WTC11 (cell line): ENCODE data around the gene YY1AP1. TPM values are rescaled to one million over a fixed set of nuclear protein-coding genes. Genes with fewer than 3 reads are reported as not detected.
"Not testable (repeated sequence)": the region's sequence is repeated elsewhere in the genome, so short reads cannot be mapped to it uniquely, and the experiment has no call there.

Experiments used
- ATAC-seq: fragments of 200-7000 bp; cut with Tn5 transposase; 2 replicates; pipeline ENCODE4 v1.10.0; 2021; ENCODE audit warnings: mild to moderate bottlenecking, moderate library complexity
- CTCF ChIA-PET: fragments of 300-600 bp; sonication (Branson Sonifier 250); formaldehyde crosslinking; loops from one replicate; lab custom pipeline; 2021; ENCODE audit warnings: antibody characterized with exemption; lab: Charles Lee
- POLR2A ChIA-PET: fragments of 350-600 bp; sonication (Branson Sonifier 250); formaldehyde crosslinking; loops from one replicate; lab custom pipeline; 2021; ENCODE audit warnings: antibody characterized with exemption; lab: Charles Lee
- DNase-seq: peaks from one replicate; pipeline ENCODE4 v3.0.0; 2021; ENCODE audit warnings: low spot score
- H3K27ac Mint-ChIP-seq: 2 replicates; pipeline ENCODE4 v1.8.0; 2021; ENCODE audit warnings: mixed read lengths
- H3K27me3 Mint-ChIP-seq: 2 replicates; pipeline ENCODE4 v1.8.0; 2021; ENCODE audit warnings: low read depth, mild to moderate bottlenecking, moderate library complexity, mixed read lengths
- H3K36me3 Mint-ChIP-seq: 2 replicates; pipeline ENCODE4 v1.8.0; 2021; ENCODE audit warnings: mixed read lengths
- H3K4me1 Mint-ChIP-seq: 2 replicates; pipeline ENCODE4 v1.8.0; 2022; ENCODE audit warnings: mixed read lengths
- H3K4me3 Mint-ChIP-seq: 2 replicates; pipeline ENCODE4 v1.8.0; 2021; ENCODE audit warnings: mild to moderate bottlenecking, moderate library complexity, mixed read lengths
- H3K9me3 Mint-ChIP-seq: 2 replicates; pipeline ENCODE4 v1.8.0; 2021; ENCODE audit warnings: mixed read lengths
- ATF1 ChIP-seq: sonication (generic); formaldehyde crosslinking; IDR thresholded peaks from 2 replicates; pipeline ENCODE4 v1.8.1; 2023; ENCODE audit warnings: mild to moderate bottlenecking, moderate library complexity, missing genetic modification reagents
- CBFB ChIP-seq: sonication (generic); formaldehyde crosslinking; IDR thresholded peaks from 2 replicates; pipeline ENCODE4 v1.8.1; 2022; ENCODE audit warnings: mild to moderate bottlenecking, low read depth, missing genetic modification reagents
- CREB1 ChIP-seq: sonication (generic); formaldehyde crosslinking; IDR thresholded peaks from 2 replicates; pipeline ENCODE4 v1.8.0; 2023; ENCODE audit warnings: mild to moderate bottlenecking, missing genetic modification reagents
- FOXJ3 ChIP-seq: sonication (generic); formaldehyde crosslinking; IDR thresholded peaks from 2 replicates; pipeline ENCODE4 v1.9.0; 2021; ENCODE audit warnings: missing genetic modification reagents, mild to moderate bottlenecking, borderline replicate concordance
- MYBL2 ChIP-seq: sonication (generic); formaldehyde crosslinking; IDR thresholded peaks from 2 replicates; pipeline ENCODE4 v1.8.1; 2023; ENCODE audit warnings: mild to moderate bottlenecking, moderate library complexity, missing genetic modification reagents
- NFYB ChIP-seq: sonication (generic); formaldehyde crosslinking; conservative IDR thresholded peaks from 2 replicates; pipeline ENCODE4 v1.8.0; 2022; ENCODE audit warnings: low read depth, missing genetic modification reagents
- PRRX2 ChIP-seq: fragments of 250-450 bp; sonication (Bioruptor Pico); IDR thresholded peaks from 2 replicates; pipeline ENCODE4 v1.8.0; 2021; ENCODE audit warnings: mild to moderate bottlenecking
- RORB ChIP-seq: fragments of 250-450 bp; sonication (Bioruptor Pico); IDR thresholded peaks from 2 replicates; pipeline ENCODE4 v1.9.0; 2021; ENCODE audit warnings: mild to moderate bottlenecking
- SP1 ChIP-seq: sonication (generic); formaldehyde crosslinking; conservative IDR thresholded peaks from 2 replicates; pipeline ENCODE4 v1.8.1; 2022; ENCODE audit warnings: missing genetic modification reagents
- ZNF263 ChIP-seq: sonication (generic); formaldehyde crosslinking; IDR thresholded peaks from 2 replicates; pipeline ENCODE4 v1.8.1; 2022; ENCODE audit warnings: low read depth, mild to moderate bottlenecking, moderate library complexity, missing genetic modification reagents
- total RNA-seq: library from RNA; stranded (reverse); gene quantifications from 3 replicates; pipeline ENCODE4 v1.2.3, GENCODE V29; 2021
- TF ChIP-seq, protein P1 (sequence below): sonication (generic); formaldehyde crosslinking; IDR thresholded peaks from 2 replicates; pipeline ENCODE4 v1.8.1; 2022; ENCODE audit warnings: mild to moderate bottlenecking, missing genetic modification reagents, moderate library complexity, borderline replicate concordance
- TF ChIP-seq, protein P2 (sequence below): fragments of 250-450 bp; sonication (Bioruptor Pico); IDR thresholded peaks from 2 replicates; pipeline ENCODE4 v2.1.2; 2022; ENCODE audit warnings: mild to moderate bottlenecking, moderate library complexity
- TF ChIP-seq, protein P3 (sequence below): fragments of 250-450 bp; sonication (Bioruptor Pico); IDR thresholded peaks from 2 replicates; pipeline ENCODE4 v1.9.0; 2021; ENCODE audit warnings: mild to moderate bottlenecking
- TF ChIP-seq, protein P4 (sequence below): sonication (generic); formaldehyde crosslinking; IDR thresholded peaks from 2 replicates; pipeline ENCODE4 v1.8.1; 2023; ENCODE audit warnings: mild to moderate bottlenecking, moderate library complexity, missing genetic modification reagents
- TF ChIP-seq, protein P5 (sequence below): fragments of 200-600 bp; IDR thresholded peaks from 2 replicates; pipeline ENCODE4 v1.8.0; 2022; ENCODE audit warnings: antibody characterized with exemption
- TF ChIP-seq, protein P6 (sequence below): sonication (generic); formaldehyde crosslinking; IDR thresholded peaks from 2 replicates; pipeline ENCODE4 v1.8.1; 2023; ENCODE audit warnings: mild to moderate bottlenecking, missing genetic modification reagents, moderate library complexity

The YY1AP1 gene
- total RNA-seq, 1 experiment from 2014 or later: 45.0 TPM

DNA sequence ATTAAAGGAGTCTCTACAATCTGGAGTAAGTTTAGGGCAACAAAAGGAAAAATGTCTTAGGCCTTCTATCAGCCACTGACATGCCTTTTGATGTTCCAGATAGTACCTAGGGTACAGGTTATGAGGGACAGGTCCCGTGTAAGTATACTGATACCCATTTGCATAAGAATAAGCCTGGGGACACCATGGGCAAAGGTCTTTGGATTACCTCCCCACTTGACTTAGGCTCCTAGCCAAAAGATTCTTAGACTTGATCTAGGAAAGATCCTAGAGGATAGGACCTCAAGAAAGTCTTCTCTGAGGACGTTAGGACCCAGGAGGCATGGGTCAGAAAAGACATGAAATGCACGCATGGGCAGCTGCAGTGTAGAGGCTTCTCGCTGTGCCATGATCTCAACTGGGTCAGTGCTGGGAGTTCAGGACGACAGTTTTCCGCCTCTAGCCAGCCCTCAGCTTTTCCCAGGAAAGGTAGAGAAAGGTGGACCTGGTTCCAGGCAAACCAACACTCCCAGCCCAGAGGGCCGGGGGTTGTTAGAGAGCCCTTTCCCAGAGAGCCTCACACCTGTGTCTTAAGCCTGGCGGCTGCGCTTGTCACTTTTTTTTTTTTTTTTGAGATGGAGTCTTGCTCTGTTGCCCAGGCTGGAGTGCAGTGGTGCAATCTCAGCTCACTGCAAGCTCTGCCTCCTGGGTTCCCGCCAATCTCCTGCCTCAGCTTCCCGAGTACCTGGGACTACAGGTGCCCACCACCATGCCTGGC is 52.0 kb downstream of the YY1AP1 start:
- CTCF ChIA-PET: no interaction called here
- no peak for ATAC-seq
- H3K4me3 Mint-ChIP-seq: no peak overlapping the region
- DNase-seq: no peak
- peak overlapping the region; percentile 65; the same call in 1 of the 2 replicates for H3K27ac Mint-ChIP-seq
- POLR2A ChIA-PET: no interaction called here
- peaks cover 14% of the 10 kb centered on the region for H3K9me3 Mint-ChIP-seq
- H3K4me1 Mint-ChIP-seq: peaks cover 12% of the 10 kb centered on the region
- TF ChIP-seq PRRX2 (no peak), SP1 (CRISPR knock-in tag) (no peak), FOXJ3 (CRISPR knock-in tag) (no peak), CBFB (no peak), ATF1 (CRISPR knock-in tag) (no peak), RORB (CRISPR knock-in tag) (no peak), CREB1 (CRISPR knock-in tag) (no peak), ZNF263 (CRISPR knock-in tag) (no peak), MYBL2 (CRISPR knock-in tag) (no peak), NFYB (no peak)
- TF ChIP-seq, protein P1, sequence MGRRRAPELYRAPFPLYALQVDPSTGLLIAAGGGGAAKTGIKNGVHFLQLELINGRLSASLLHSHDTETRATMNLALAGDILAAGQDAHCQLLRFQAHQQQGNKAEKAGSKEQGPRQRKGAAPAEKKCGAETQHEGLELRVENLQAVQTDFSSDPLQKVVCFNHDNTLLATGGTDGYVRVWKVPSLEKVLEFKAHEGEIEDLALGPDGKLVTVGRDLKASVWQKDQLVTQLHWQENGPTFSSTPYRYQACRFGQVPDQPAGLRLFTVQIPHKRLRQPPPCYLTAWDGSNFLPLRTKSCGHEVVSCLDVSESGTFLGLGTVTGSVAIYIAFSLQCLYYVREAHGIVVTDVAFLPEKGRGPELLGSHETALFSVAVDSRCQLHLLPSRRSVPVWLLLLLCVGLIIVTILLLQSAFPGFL (CRISPR knock-in tag): no peak
- TF ChIP-seq, protein P2, sequence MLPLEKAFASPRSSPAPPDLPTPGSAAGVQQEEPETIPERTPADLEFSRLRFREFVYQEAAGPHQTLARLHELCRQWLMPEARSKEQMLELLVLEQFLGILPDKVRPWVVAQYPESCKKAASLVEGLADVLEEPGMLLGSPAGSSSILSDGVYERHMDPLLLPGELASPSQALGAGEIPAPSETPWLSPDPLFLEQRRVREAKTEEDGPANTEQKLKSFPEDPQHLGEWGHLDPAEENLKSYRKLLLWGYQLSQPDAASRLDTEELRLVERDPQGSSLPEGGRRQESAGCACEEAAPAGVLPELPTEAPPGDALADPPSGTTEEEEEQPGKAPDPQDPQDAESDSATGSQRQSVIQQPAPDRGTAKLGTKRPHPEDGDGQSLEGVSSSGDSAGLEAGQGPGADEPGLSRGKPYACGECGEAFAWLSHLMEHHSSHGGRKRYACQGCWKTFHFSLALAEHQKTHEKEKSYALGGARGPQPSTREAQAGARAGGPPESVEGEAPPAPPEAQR (CRISPR knock-in tag): no peak
- TF ChIP-seq, protein P3, sequence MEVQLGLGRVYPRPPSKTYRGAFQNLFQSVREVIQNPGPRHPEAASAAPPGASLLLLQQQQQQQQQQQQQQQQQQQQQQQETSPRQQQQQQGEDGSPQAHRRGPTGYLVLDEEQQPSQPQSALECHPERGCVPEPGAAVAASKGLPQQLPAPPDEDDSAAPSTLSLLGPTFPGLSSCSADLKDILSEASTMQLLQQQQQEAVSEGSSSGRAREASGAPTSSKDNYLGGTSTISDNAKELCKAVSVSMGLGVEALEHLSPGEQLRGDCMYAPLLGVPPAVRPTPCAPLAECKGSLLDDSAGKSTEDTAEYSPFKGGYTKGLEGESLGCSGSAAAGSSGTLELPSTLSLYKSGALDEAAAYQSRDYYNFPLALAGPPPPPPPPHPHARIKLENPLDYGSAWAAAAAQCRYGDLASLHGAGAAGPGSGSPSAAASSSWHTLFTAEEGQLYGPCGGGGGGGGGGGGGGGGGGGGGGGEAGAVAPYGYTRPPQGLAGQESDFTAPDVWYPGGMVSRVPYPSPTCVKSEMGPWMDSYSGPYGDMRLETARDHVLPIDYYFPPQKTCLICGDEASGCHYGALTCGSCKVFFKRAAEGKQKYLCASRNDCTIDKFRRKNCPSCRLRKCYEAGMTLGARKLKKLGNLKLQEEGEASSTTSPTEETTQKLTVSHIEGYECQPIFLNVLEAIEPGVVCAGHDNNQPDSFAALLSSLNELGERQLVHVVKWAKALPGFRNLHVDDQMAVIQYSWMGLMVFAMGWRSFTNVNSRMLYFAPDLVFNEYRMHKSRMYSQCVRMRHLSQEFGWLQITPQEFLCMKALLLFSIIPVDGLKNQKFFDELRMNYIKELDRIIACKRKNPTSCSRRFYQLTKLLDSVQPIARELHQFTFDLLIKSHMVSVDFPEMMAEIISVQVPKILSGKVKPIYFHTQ (CRISPR knock-in tag): no peak
- TF ChIP-seq, protein P4, sequence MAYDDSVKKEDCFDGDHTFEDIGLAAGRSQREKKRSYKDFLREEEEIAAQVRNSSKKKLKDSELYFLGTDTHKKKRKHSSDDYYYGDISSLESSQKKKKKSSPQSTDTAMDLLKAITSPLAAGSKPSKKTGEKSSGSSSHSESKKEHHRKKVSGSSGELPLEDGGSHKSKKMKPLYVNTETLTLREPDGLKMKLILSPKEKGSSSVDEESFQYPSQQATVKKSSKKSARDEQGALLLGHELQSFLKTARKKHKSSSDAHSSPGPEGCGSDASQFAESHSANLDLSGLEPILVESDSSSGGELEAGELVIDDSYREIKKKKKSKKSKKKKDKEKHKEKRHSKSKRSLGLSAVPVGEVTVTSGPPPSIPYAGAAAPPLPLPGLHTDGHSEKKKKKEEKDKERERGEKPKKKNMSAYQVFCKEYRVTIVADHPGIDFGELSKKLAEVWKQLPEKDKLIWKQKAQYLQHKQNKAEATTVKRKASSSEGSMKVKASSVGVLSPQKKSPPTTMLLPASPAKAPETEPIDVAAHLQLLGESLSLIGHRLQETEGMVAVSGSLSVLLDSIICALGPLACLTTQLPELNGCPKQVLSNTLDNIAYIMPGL (CRISPR knock-in tag): no peak
- TF ChIP-seq, protein P5, sequence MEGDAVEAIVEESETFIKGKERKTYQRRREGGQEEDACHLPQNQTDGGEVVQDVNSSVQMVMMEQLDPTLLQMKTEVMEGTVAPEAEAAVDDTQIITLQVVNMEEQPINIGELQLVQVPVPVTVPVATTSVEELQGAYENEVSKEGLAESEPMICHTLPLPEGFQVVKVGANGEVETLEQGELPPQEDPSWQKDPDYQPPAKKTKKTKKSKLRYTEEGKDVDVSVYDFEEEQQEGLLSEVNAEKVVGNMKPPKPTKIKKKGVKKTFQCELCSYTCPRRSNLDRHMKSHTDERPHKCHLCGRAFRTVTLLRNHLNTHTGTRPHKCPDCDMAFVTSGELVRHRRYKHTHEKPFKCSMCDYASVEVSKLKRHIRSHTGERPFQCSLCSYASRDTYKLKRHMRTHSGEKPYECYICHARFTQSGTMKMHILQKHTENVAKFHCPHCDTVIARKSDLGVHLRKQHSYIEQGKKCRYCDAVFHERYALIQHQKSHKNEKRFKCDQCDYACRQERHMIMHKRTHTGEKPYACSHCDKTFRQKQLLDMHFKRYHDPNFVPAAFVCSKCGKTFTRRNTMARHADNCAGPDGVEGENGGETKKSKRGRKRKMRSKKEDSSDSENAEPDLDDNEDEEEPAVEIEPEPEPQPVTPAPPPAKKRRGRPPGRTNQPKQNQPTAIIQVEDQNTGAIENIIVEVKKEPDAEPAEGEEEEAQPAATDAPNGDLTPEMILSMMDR: no peak
- TF ChIP-seq, protein P6, sequence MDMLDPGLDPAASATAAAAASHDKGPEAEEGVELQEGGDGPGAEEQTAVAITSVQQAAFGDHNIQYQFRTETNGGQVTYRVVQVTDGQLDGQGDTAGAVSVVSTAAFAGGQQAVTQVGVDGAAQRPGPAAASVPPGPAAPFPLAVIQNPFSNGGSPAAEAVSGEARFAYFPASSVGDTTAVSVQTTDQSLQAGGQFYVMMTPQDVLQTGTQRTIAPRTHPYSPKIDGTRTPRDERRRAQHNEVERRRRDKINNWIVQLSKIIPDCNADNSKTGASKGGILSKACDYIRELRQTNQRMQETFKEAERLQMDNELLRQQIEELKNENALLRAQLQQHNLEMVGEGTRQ (CRISPR knock-in tag): no peak
- peaks cover 9% of the 10 kb centered on the region for H3K36me3 Mint-ChIP-seq
- H3K27me3 Mint-ChIP-seq: peaks cover 7% of the 10 kb centered on the region

DNA sequence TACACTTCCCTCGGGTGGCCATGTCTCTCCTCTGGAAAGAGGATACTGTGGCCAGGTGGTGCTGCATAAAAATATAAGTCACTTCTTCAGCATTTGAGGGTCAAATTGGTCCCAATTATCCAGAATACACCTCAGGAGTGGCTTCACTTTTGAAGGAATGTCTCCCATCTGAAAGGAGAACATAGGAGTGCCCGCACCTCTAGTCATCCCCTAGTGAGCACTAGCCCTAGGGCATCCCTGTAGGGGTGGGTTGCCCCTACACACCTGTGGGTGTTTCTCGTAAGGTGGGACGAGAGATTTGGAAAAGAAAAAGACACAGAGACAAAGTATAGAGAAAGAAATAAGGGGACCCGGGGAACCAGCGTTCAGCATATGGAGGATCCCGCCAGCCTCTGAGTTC is 62.1 kb downstream of the YY1AP1 start:
- CTCF ChIA-PET, DNase-seq, H3K27me3 Mint-ChIP-seq, POLR2A ChIA-PET, H3K27ac Mint-ChIP-seq, H3K4me3 Mint-ChIP-seq, H3K36me3 Mint-ChIP-seq, ATAC-seq: not testable (repeated sequence)
- Mint-ChIP-seq H3K4me1 (peaks cover 10% of the 10 kb centered on the region), H3K9me3 (peaks cover 34% of the 10 kb centered on the region)
